GM12892 (cell line): ENCODE results near the gene DYNLT1.
"Not testable (repeated sequence)": the region's sequence is repeated elsewhere in the genome, so short reads cannot be mapped to it uniquely, and the experiment has no call there.

Experiments
- POLR2A ChIP-seq: IDR thresholded peaks from 2 replicates; pipeline ENCODE4 v1.6.1; 2011; ENCODE audit warnings: low read depth, low read length, control low read depth
- POLR2AphosphoS5 ChIP-seq: IDR thresholded peaks from 2 replicates; pipeline ENCODE4 v1.6.1; 2011; ENCODE audit warnings: low read depth, low read length, control low read depth

- TF ChIP-seq POLR2A, POLR2AphosphoS5: not testable (repeated sequence)
Observed at GRCh38 chr6:158618289-158618688, 26.3 kb downstream of the DYNLT1 start.
